K562 (cell line): ENCODE results near the gene FRMPD4. TPM values are rescaled to one million over a fixed set of nuclear protein-coding genes. Genes with fewer than 3 reads are reported as not detected.

Experiments used
- ATAC-seq: fragments of 200-7000 bp; cut with Tn5 transposase; 3 replicates; pipeline ENCODE4 v1.9.1; 2020; ENCODE audit warnings: moderate library complexity
- BruUV-seq: library from RNA; stranded (reverse); fragments of 400-500 nt; replicated peaks from 2 replicates; lab custom pipeline; 2021; lab: Mats Ljungman, UMichigan
- CTCF ChIA-PET: fragments of 300-600 bp; formaldehyde crosslinking; extraction: SDS; loops from one replicate; lab custom pipeline; 2021; ENCODE audit warnings: low intra/inter-chr PET ratio; lab: Yijun Ruan, JAX
- POLR2A ChIA-PET: fragments of 300-600, 350-650 bp; sonication (Branson Sonifier 250); formaldehyde crosslinking; extraction: SDS; loops from one replicate; lab custom pipeline; 2021; ENCODE audit warnings: antibody characterized with exemption, inconsistent platforms; lab: Yijun Ruan, JAX
- DNase-seq, 4 experiments: peaks; one replicate each; pipeline versions ENCODE4 v3.0.0 to v3.0.0-alpha.2; 2011 to 2018; ENCODE audit warnings: low spot score in 3 of 4, mixed read lengths in 3 of 4; ENCODE audit errors: extremely low read depth in 1 of 4
- FAIRE-seq: peaks from 2 replicates; lab custom pipeline; 2011; peaks lifted over from hg19 to GRCh38; lab: Jason Lieb, UNC
- H2AFZ ChIP-seq: 2 replicates; pipeline ENCODE4 v1.6.0; 2011; ENCODE audit warnings: low read depth, low read length, control low read depth, inconsistent platforms
- H3K27ac ChIP-seq: fragments of 200-600 bp; 3 replicates; pipeline ENCODE4 v1.8.0; 2011; ENCODE audit warnings: low read depth, mild to moderate bottlenecking, control low read depth, inconsistent platforms, low read length, moderate library complexity, mixed read lengths; ENCODE audit errors: extremely low read depth
- H3K27me3 ChIP-seq, 2 experiments: fragments of 300-600 bp in 1 of 2; 2 replicates in 1 of 2; 3 replicates in 1 of 2; pipeline versions ENCODE4 v1.6.0 to v1.8.0; 2011; ENCODE audit warnings: inconsistent platforms in 2 of 2, low read length in 2 of 2, mild to moderate bottlenecking in 1 of 2, mixed read lengths in 1 of 2, moderate library complexity in 1 of 2; ENCODE audit not compliant: control insufficient read depth in 2 of 2, insufficient read depth in 2 of 2
- H3K36me3 ChIP-seq: fragments of 300-600 bp; 3 replicates; pipeline ENCODE4 v1.8.0; 2011; ENCODE audit warnings: mild to moderate bottlenecking, low read length, inconsistent platforms; ENCODE audit not compliant: control insufficient read depth, insufficient read depth
- H3K4me1 ChIP-seq, 2 experiments: fragments of 200-600 bp in 1 of 2; replicated peaks in 1 of 2; 2 replicates in 1 of 2; 3 replicates in 1 of 2; pipeline versions ENCODE4 v1.5.1 to v1.8.0; 2011; ENCODE audit warnings: inconsistent platforms in 2 of 2, low read length in 2 of 2, mild to moderate bottlenecking in 1 of 2, mixed read lengths in 1 of 2, moderate library complexity in 1 of 2; ENCODE audit not compliant: control insufficient read depth in 2 of 2, insufficient read depth in 2 of 2
- H3K4me2 ChIP-seq: 2 replicates; pipeline ENCODE4 v1.6.1; 2011; ENCODE audit warnings: low read length, control low read depth, inconsistent platforms, mixed read lengths; ENCODE audit not compliant: insufficient read depth
- H3K4me3 ChIP-seq: fragments of 200-600 bp; sonication (generic), shearing (Covaris generic); 2 replicates; pipeline ENCODE4 v1.5.1; 2016; ENCODE audit warnings: control low read depth, inconsistent platforms
- H3K79me2 ChIP-seq: fragments of 200-600 bp; 3 replicates; pipeline ENCODE4 v1.8.0; 2011; ENCODE audit warnings: low read length, inconsistent platforms; ENCODE audit not compliant: control insufficient read depth, insufficient read depth
- H3K9ac ChIP-seq, 2 experiments: 2 replicates each; pipeline versions ENCODE4 v1.6.0 to v1.6.1; 2011; ENCODE audit warnings: low read depth in 2 of 2, low read length in 2 of 2, control low read depth in 1 of 2, inconsistent platforms in 1 of 2, mild to moderate bottlenecking in 1 of 2, mixed read lengths in 1 of 2; ENCODE audit not compliant: insufficient read depth in 1 of 2
- H3K9me1 ChIP-seq: one replicate; pipeline ENCODE4 v1.6.0; 2011; ENCODE audit warnings: inconsistent platforms, mild to moderate bottlenecking, low read length, moderate library complexity; ENCODE audit not compliant: control insufficient read depth, insufficient read depth
- H3K9me3 ChIP-seq: replicated peaks from 2 replicates; pipeline ENCODE4 v1.5.1; 2011; ENCODE audit warnings: low read depth, low read length, inconsistent platforms; ENCODE audit not compliant: control insufficient read depth, insufficient read depth
- H4K20me1 ChIP-seq: replicated peaks from 2 replicates; pipeline ENCODE4 v1.6.1; 2011; ENCODE audit warnings: low read length, inconsistent platforms, mixed read lengths; ENCODE audit not compliant: control insufficient read depth, insufficient read depth
- ARID1B ChIP-seq: fragments of 450-650 bp; IDR thresholded peaks from 2 replicates; pipeline ENCODE4 v1.6.1; 2016; ENCODE audit warnings: antibody characterized with exemption, mild to moderate bottlenecking, inconsistent platforms
- CBFA2T3 ChIP-seq: fragments of 450-650 bp; IDR thresholded peaks from 2 replicates; pipeline ENCODE4 v1.6.1; 2017
- CEBPG ChIP-seq, 3 experiments: fragments of 200-800 bp in 1 of 3; sonication (Bioruptor generic) in 1 of 3; sonication (generic) in 1 of 3; formaldehyde crosslinking in 1 of 3; IDR thresholded peaks in 2 of 3; conservative IDR thresholded peaks in 1 of 3; 2 replicates each; pipeline versions ENCODE4 v1.6.1 to v1.8.0; 2016 to 2022; ENCODE audit warnings: missing compliant biosample characterization in 2 of 3, missing genetic modification characterization in 2 of 3, mild to moderate bottlenecking in 1 of 3, missing genetic modification reagents in 1 of 3
- ETV5 ChIP-seq: sonication (generic); formaldehyde crosslinking; IDR thresholded peaks from 2 replicates; pipeline ENCODE4 v1.4.0; 2020; ENCODE audit warnings: low read depth, mild to moderate bottlenecking, missing genetic modification reagents
- RB1 ChIP-seq: fragments of 450-650 bp; IDR thresholded peaks from 2 replicates; pipeline ENCODE4 v1.6.1; 2017; ENCODE audit warnings: low read depth, mild to moderate bottlenecking
- TAF1 ChIP-seq: IDR thresholded peaks from 2 replicates; pipeline ENCODE4 v1.6.1; 2011; ENCODE audit warnings: mild to moderate bottlenecking, low read length, moderate library complexity; ENCODE audit not compliant: insufficient read depth, control insufficient read depth, severe bottlenecking; ENCODE audit errors: extremely low read depth
- TBL1XR1 ChIP-seq, 2 experiments: IDR thresholded peaks; 2 replicates each; pipeline ENCODE4 v1.6.1; 2012; ENCODE audit warnings: improper control_type of control experiment in 2 of 2, low read length in 2 of 2, mild to moderate bottlenecking in 1 of 2
- TOE1 ChIP-seq, 2 experiments: fragments of 450-650 bp in 1 of 2; sonication (generic) in 1 of 2; formaldehyde crosslinking in 1 of 2; IDR thresholded peaks; 2 replicates each; pipeline versions ENCODE4 v1.7.1 to v1.8.0; 2016 to 2022; ENCODE audit warnings: borderline replicate concordance in 2 of 2, mild to moderate bottlenecking in 2 of 2, antibody characterized with exemption in 1 of 2, inconsistent platforms in 1 of 2, low read depth in 1 of 2, missing genetic modification reagents in 1 of 2, moderate library complexity in 1 of 2
- ZNF146 ChIP-seq: IDR thresholded peaks from one replicate; pipeline ENCODE4 v1.6.1; 2018; ENCODE audit warnings: missing compliant biosample characterization; ENCODE audit not compliant: unreplicated experiment
- in situ Hi-C: fragments of 300-500 bp; cut with MboI; formaldehyde crosslinking; loops from 4 replicates; pipeline ENCODE4 v1.15.0; 2018; ENCODE audit warnings: inconsistent platforms, mixed read lengths
- intact Hi-C: fragments of 100-400 bp; cut with micrococcal nuclease; formaldehyde crosslinking; loops from 2 replicates; pipeline ENCODE4 v1.14.2; 2022
- polyA plus RNA-seq, 8 experiments: library from polyadenylated mRNA; depleted of rRNA in 4 of 8; stranded (reverse) in 5 of 8; unstranded in 3 of 8; fragments of >200 nt; fragmentation: Nextera tagmentation in 2 of 8; fragmentation: Illumina TruSeq in 1 of 8; extraction: Ambion mirVana in 2 of 8; extraction: Trizol in 1 of 8; gene quantifications; 2 replicates each; pipeline versions ENCODE4 v1.2.1 to v1.2.3, GENCODE V29; 2011 to 2014; ENCODE audit warnings: inconsistent platforms in 1 of 8, missing spikeins in 1 of 8
- total RNA-seq, 7 experiments: library from RNA; depleted of rRNA in 6 of 7; stranded (reverse); fragments of >200 nt in 6 of 7; fragmentation: Illumina TruSeq in 2 of 7; extraction: Trizol in 2 of 7; gene quantifications; 2 replicates each; pipeline versions ENCODE4 v1.2.1 to v1.2.3, GENCODE V29; 2011 to 2021; ENCODE audit warnings: low replicate concordance in 1 of 7
- TF ChIP-seq, protein P1 (sequence below), 2 experiments: fragments of 450-650 bp in 1 of 2; sonication (generic) in 1 of 2; formaldehyde crosslinking in 1 of 2; IDR thresholded peaks in 1 of 2; conservative IDR thresholded peaks in 1 of 2; 2 replicates each; pipeline versions ENCODE4 v1.6.1 to v1.8.1; 2016 to 2023; ENCODE audit warnings: mild to moderate bottlenecking in 2 of 2, moderate library complexity in 2 of 2, inconsistent platforms in 1 of 2, missing genetic modification reagents in 1 of 2

FRMPD4 gene
- total and polyA plus RNA-seq, 9 of the 15 experiments (the other 6 are each of a cell fraction or from before 2014, with no cell fraction given): not detected

DNA sequence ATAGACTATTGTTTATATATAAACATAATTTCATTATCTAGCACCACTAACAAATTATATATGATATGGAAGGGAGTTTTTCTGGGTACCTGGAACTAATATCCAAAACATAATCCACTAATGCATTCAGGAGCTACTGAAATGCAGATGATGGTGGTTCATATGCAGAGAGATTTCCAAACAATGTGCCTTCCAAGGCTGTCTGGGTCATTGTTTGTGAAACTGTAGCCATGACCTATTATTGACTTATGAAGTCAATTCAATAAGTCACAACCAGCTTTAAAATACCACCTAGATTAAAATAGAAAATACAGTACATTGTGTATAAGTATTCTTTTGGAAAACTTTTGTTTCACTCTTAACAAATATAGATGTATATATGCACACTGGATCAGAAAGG is 415.9 kb downstream of the FRMPD4 start:
- H3K36me3 ChIP-seq: no peaks in the 10 kb centered on the region
- no peaks in the 10 kb centered on the region for H3K9me3 ChIP-seq
- intact Hi-C loops: no loop called here
- BruUV-seq: no TSS peak
- no peaks in the 10 kb centered on the region for H3K4me1 ChIP-seq
- H3K9me1 ChIP-seq: no peaks in the 10 kb centered on the region
- no peaks in the 10 kb centered on the region for H3K79me2 ChIP-seq
- ATAC-seq: no peak
- H3K9ac ChIP-seq: no peak overlapping the region
- in situ Hi-C loops: no loop called here
- ChIA-PET POLR2A (no interaction called here), CTCF (no interaction called here)
- no peak overlapping the region for H2AFZ ChIP-seq
- no peak overlapping the region for H3K4me2 ChIP-seq
- TF ChIP-seq CBFA2T3: no peak
- TF ChIP-seq TBL1XR1 (IDR thresholded peaks at IDR 0.05; ENCODE audit: low read length in 2 of 2): no peak
- no peak for TF ChIP-seq ETV5 (CRISPR knock-in tag)
- TF ChIP-seq TOE1 (IDR thresholded peaks at IDR 0.05; ENCODE audit: borderline replicate concordance): no peak
- no peak for TF ChIP-seq TOE1 (CRISPR knock-in tag; IDR thresholded peaks at IDR 0.05; ENCODE audit: borderline replicate concordance, low read depth)
- no peak for TF ChIP-seq TAF1
- TF ChIP-seq, protein P1, sequence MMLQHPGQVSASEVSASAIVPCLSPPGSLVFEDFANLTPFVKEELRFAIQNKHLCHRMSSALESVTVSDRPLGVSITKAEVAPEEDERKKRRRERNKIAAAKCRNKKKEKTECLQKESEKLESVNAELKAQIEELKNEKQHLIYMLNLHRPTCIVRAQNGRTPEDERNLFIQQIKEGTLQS (IDR thresholded peaks at IDR 0.05): no peak
- TF ChIP-seq, protein P1 (CRISPR knock-in tag; conservative IDR thresholded peaks at IDR 0.05): no peak
- no peak for TF ChIP-seq ARID1B
- no peak for TF ChIP-seq RB1
- no peak for TF ChIP-seq ZNF146
- TF ChIP-seq CEBPG (CRISPR knock-in tag; IDR thresholded peaks at IDR 0.05): no peak
- TF ChIP-seq CEBPG (tag; conservative IDR thresholded peaks at IDR 0.05 in 1 of 2, IDR thresholded peaks at IDR 0.05 in 1 of 2): no peak
- no peak overlapping the region for H3K27ac ChIP-seq
- no peaks in the 10 kb centered on the region for H4K20me1 ChIP-seq
- H3K27me3 ChIP-seq: no peaks in the 10 kb centered on the region
- DNase-seq: no peak
- no peak for FAIRE-seq
- H3K4me3 ChIP-seq: no peak overlapping the region
